ENCODE results near the gene PIGV. TPM values are rescaled to one million over a fixed set of nuclear protein-coding genes. Genes with fewer than 3 reads are reported as not detected.
A peak's percentile ranks its signal among the peaks of the same experiment; 100 is the strongest.

PIGV gene
- total and polyA plus RNA-seq, 2 of the 4 experiments (the other 2 are of a cell fraction), result 7.2 to 10.6 TPM

DNA sequence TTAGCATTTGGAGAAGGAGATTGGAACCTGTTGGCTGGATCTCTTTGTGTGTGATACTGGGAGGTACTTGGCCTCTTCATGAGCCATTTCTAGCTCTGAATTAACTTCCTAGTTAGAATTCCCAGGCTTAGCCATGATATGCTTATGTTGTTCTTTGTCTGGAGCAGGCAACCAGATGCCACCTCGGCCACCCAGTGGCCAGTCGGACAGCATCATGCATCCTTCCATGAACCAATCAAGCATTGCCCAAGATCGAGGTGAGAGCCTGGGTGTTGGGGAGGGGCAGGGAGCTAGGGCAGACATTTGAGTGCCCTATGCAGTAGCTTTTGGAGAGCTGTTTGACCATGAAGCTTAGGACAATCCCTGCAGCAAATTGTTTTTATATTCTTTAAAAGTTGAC is 26.5 kb upstream of the PIGV start:
- POLR2A ChIA-PET (ENCODE audit: unreplicated experiment), result no interaction called here

More for the DNA sequence above, 26.5 kb upstream of the PIGV start:
- Histone ChIP-seq H4K20me1 (ENCODE audit: insufficient read depth, low read length) (peaks cover 20% of the 10 kb centered on the region), H3K27ac (ENCODE audit: insufficient read depth, low read length) (no peak overlapping the region), H2BK5ac (ENCODE audit: low read depth, low read length, poor library complexity, severe bottlenecking) (no peak overlapping the region), H4K5ac (ENCODE audit: low read depth, low read length) (no peak overlapping the region), H3K79me1 (ENCODE audit: low read depth in 1 of 2, low read length in 2 of 2) (peaks cover 49 to 82% of the 10 kb centered on the region in 2 experiments), H3K9me1 (ENCODE audit: insufficient read depth, low read length) (peaks cover 31% of the 10 kb centered on the region), H3K23ac (ENCODE audit: low read depth, low read length) (no peak overlapping the region), H4K91ac (ENCODE audit: insufficient read depth, low read depth, low read length) (no peak overlapping the region), H3K36me3 (ENCODE audit: control insufficient read depth, insufficient read depth, low read length) (peaks cover 52% of the 10 kb centered on the region), H3K14ac (replicated peaks; ENCODE audit: low read depth, low read length) (no peak overlapping the region), H2AK9ac (replicated peaks; ENCODE audit: low read depth, low read length, poor library complexity) (peak overlapping the region; percentile 10), H2BK120ac (ENCODE audit: low read depth, low read length) (no peak overlapping the region), H3K56ac (ENCODE audit: extremely low read depth, insufficient read depth, low read length) (no peak overlapping the region), H3K4ac (ENCODE audit: low read depth, low read length) (no peak overlapping the region), H3K18ac (ENCODE audit: low read depth, low read length) (no peak overlapping the region), H3K4me3 (ENCODE audit: insufficient read depth, low read depth, low read length) (no peak overlapping the region), H4K8ac (ENCODE audit: low read depth in 2 of 2, low read length in 2 of 2) (no peak overlapping the region), H2AFZ (replicated peaks; ENCODE audit: low read length, poor library complexity) (no peak overlapping the region), H3K9ac (ENCODE audit: low read depth, low read length) (no peak overlapping the region), H2BK20ac (ENCODE audit: low read depth, low read length) (0 out of 2 replicates have a peak overlapping the region, but pooled peaks have one; percentile 28), H2AK5ac (ENCODE audit: low read depth, low read length) (no peak overlapping the region), H2BK15ac (ENCODE audit: low read depth, low read length) (no peak overlapping the region), H3K27me3 (ENCODE audit: control insufficient read depth, insufficient read depth, low read length) (no peaks in the 10 kb centered on the region), H3K4me2 (ENCODE audit: low read depth, low read length) (no peak overlapping the region), H3K4me1 (ENCODE audit: control insufficient read depth, insufficient read depth, low read length) (no peaks in the 10 kb centered on the region), H3K9me3 (ENCODE audit: control insufficient read depth, insufficient read depth, low read length) (no peaks in the 10 kb centered on the region)
- ATAC-seq (ENCODE audit: low read depth) (no peak), DNase-seq (no peak)
- dilution Hi-C loops (cut with HindIII; ENCODE audit: low sequenced_read_pairs, unreplicated experiment) (no loop called here), intact Hi-C loops (cut with micrococcal nuclease) (no loop called here), in situ Hi-C loops (cut with MboI; ENCODE audit: low sequenced_read_pairs) (no loop called here)
- CTCF ChIA-PET, result no interaction called here
- no peak for TF ChIP-seq MAFK (IDR thresholded peaks at IDR 0.05; ENCODE audit: low read depth, low read length)
- TF ChIP-seq MXI1 (IDR thresholded peaks at IDR 0.05; ENCODE audit: borderline replicate concordance, low read depth, low read length), result no peak
- no peak for TF ChIP-seq USF2 (IDR thresholded peaks at IDR 0.05; ENCODE audit: low read depth, low read length)
- TF ChIP-seq BHLHE40 (IDR thresholded peaks at IDR 0.05; ENCODE audit: low read depth, low read length), result no peak
- 0 out of 2 replicates have a peak, but pooled peaks have one; percentile 11 for TF ChIP-seq CTCF (conservative IDR thresholded peaks at IDR 0.05; ENCODE audit: low read depth, low read length)
- no peak for TF ChIP-seq RAD21 (IDR thresholded peaks at IDR 0.05; ENCODE audit: low read length)
- no CpG with 5 or more reads among the region's 3 CpGs for WGBS, 2 experiments (ENCODE audit: extremely low coverage in 2 of 2, insufficient read length in 1 of 2)
- no TSS peak for BruUV-seq (replicated peaks)
